NCI-H146 treated with DMSO at 0.1 percent for 48 hours (cell line): ENCODE measurements around the gene NAV3.

Source experiments
- DNase-seq: peaks from one replicate; lab custom pipeline; 2025; ENCODE audit not compliant: unreplicated experiment; lab: John Stamatoyannopoulos, UW

Gene NAV3

GRCh38 chr12:77979597-77980250 lies 149.0 kb downstream of the NAV3 start:
- DNase-seq = no peak

- DNase-seq = no peak
Observed at GRCh38 chr12:77980782-77981181, 150.1 kb downstream of the NAV3 start.

- no peak for DNase-seq
Observed at GRCh38 chr12:77983859-77984258, 153.2 kb downstream of the NAV3 start.

GRCh38 chr12:77992760-77993159 lies 162.1 kb downstream of the NAV3 start:
- no peak for DNase-seq

- no peak for DNase-seq
Observed at GRCh38 chr12:77993658-77994057, 163.0 kb downstream of the NAV3 start.

GRCh38 chr12:77995436-77996167 lies 164.9 kb downstream of the NAV3 start:
- DNase-seq = no peak

GRCh38 chr12:77996670-77997069 lies 166.0 kb downstream of the NAV3 start:
- no peak for DNase-seq

GRCh38 chr12:77998236-77998786 lies 167.6 kb downstream of the NAV3 start:
- no peak for DNase-seq

GRCh38 chr12:77999074-77999715 lies 168.5 kb downstream of the NAV3 start:
- no peak for DNase-seq

- DNase-seq = peak; percentile 60
Observed at GRCh38 chr12:78002878-78003277, 172.2 kb downstream of the NAV3 start.

- no peak for DNase-seq
Observed at GRCh38 chr12:78004249-78005093, 173.8 kb downstream of the NAV3 start.

- DNase-seq = no peak
Observed at GRCh38 chr12:78005094-78005492, 174.4 kb downstream of the NAV3 start.

GRCh38 chr12:78007173-78007572 lies 176.5 kb downstream of the NAV3 start:
- no peak for DNase-seq

GRCh38 chr12:78009031-78009430 lies 178.3 kb downstream of the NAV3 start:
- no peak for DNase-seq

GRCh38 chr12:78018171-78018910 lies 187.6 kb downstream of the NAV3 start:
- no peak for DNase-seq

GRCh38 chr12:78018939-78019338 lies 188.2 kb downstream of the NAV3 start:
- DNase-seq = no peak

GRCh38 chr12:78028426-78028825 lies 197.7 kb downstream of the NAV3 start:
- DNase-seq = no peak

- no peak for DNase-seq
Observed at GRCh38 chr12:78034025-78034424, 203.3 kb downstream of the NAV3 start.

GRCh38 chr12:78035901-78036606 lies 205.4 kb downstream of the NAV3 start:
- DNase-seq = peak; percentile 82

GRCh38 chr12:78036874-78037273 lies 206.2 kb downstream of the NAV3 start:
- DNase-seq = peak; percentile 41
